Measurements from ENCODE around the gene FAM117B.

DNA sequence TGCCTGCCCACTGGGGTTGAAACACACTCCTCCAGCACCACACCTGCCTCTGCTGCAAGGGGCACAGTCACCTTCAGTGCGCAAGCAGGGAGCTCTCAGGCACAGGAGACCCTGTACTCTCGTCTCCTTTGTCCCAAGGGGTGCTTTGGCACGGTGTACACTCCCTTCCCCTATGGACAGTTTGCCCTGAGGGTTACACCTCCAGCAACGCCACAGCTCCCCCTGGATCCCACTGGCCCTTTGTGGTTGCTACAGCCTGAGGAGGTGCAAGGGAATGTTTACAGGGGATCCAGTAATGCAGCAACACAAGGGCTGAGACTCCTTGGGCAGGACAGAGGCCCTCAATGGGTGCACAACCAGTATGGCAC is 45.2 kb upstream of the FAM117B start:
- TF ChIP-seq, protein P1, sequence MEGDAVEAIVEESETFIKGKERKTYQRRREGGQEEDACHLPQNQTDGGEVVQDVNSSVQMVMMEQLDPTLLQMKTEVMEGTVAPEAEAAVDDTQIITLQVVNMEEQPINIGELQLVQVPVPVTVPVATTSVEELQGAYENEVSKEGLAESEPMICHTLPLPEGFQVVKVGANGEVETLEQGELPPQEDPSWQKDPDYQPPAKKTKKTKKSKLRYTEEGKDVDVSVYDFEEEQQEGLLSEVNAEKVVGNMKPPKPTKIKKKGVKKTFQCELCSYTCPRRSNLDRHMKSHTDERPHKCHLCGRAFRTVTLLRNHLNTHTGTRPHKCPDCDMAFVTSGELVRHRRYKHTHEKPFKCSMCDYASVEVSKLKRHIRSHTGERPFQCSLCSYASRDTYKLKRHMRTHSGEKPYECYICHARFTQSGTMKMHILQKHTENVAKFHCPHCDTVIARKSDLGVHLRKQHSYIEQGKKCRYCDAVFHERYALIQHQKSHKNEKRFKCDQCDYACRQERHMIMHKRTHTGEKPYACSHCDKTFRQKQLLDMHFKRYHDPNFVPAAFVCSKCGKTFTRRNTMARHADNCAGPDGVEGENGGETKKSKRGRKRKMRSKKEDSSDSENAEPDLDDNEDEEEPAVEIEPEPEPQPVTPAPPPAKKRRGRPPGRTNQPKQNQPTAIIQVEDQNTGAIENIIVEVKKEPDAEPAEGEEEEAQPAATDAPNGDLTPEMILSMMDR (IDR thresholded peaks at IDR 0.05; ENCODE audit: insufficient read depth, low read depth, low read length): no peak
- no peak for TF ChIP-seq EZH2 (IDR thresholded peaks at IDR 0.05; ENCODE audit: insufficient read depth, low read length)
